Endothelial cell of hepatic sinusoid (primary cell): Measurements from ENCODE around the gene CLNK.

ENCODE experiments used
- in situ Hi-C: cut with HindIII; loops from 2 replicates; pipeline ENCODE4 v1.10.0; 2017; ENCODE audit warnings: low sequenced_read_pairs

The CLNK gene, protein sequence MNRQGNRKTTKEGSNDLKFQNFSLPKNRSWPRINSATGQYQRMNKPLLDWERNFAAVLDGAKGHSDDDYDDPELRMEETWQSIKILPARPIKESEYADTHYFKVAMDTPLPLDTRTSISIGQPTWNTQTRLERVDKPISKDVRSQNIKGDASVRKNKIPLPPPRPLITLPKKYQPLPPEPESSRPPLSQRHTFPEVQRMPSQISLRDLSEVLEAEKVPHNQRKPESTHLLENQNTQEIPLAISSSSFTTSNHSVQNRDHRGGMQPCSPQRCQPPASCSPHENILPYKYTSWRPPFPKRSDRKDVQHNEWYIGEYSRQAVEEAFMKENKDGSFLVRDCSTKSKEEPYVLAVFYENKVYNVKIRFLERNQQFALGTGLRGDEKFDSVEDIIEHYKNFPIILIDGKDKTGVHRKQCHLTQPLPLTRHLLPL

DNA sequence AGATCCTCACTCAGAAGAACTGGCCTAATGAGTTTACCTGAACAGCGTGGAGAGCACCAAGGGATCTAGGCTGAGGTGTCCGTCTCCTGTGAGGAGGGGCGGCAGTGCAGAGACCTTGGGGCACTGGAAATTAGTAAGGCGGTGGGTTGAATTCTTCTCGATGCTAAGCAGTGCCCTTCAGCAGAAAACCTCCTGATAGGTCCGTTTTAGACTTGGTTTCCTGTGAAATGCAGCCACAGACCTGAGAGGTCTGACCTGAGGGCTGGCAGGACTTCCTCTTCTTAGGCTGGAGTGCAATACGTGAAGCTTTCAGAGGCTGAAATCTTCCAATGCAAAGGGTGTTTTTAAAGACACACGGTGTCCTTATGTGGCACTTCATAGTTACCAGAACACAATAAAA, at the start of gene CLNK:
Gene CLNK (minus strand): TSS at position 138 of the 400 bp plus-strand sequence. CDS start 16,899 bp downstream, outside the sequence.
- in situ Hi-C loops, result no loop called here

DNA sequence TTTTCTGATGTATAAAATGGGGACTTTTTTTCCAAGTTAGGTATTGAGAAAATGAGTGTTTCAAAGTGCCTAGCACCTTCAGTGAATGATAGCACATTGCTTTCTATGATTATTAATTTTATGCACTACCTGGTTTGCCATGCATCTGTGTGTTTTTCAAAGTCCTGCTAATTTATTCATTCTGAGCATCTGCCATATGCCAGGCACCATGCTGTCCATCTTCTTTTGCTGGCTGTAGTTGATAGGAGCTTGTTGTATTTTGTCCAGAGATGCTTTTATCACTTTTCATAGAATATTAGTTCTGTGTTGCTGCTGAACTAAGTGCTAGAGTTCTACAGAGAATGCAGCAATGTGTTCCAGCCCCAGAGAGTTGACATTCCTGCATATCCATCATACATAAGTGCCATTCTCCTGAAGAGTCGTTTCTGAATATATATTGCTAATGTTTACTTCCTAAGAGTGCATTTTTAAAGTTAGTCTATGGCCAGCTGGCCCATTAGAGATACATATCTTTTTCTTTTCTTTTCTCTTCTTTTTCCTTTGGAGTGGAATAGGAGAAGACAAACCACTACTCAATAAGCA, 49.0 kb upstream of the CLNK start:
- in situ Hi-C loops, result no loop called here

DNA sequence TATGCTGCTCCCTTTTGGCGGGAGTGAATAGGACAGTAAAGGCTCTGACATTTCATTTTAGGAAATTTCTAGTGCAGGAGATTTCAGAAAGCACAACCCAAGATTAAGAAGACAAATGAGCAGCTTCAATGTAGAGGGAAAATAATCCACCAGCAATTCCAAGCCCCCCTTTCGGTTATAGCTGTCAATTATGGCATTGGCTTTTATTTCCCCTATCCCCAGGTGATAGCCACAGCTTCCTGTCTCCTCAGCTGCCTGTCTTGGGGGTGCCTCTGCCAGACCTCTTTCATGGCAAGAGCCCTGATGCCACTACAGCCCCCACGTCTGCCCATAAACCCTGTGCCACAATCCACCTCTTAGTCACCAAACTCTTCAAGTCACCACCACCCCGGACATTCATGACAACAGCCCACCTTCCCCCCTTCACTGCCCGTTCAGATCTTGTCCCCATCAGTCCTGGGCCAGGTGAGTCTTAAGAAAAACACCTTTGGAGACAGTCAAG, 48.4 kb upstream of the CLNK start:
- in situ Hi-C loops, result no loop called here

DNA sequence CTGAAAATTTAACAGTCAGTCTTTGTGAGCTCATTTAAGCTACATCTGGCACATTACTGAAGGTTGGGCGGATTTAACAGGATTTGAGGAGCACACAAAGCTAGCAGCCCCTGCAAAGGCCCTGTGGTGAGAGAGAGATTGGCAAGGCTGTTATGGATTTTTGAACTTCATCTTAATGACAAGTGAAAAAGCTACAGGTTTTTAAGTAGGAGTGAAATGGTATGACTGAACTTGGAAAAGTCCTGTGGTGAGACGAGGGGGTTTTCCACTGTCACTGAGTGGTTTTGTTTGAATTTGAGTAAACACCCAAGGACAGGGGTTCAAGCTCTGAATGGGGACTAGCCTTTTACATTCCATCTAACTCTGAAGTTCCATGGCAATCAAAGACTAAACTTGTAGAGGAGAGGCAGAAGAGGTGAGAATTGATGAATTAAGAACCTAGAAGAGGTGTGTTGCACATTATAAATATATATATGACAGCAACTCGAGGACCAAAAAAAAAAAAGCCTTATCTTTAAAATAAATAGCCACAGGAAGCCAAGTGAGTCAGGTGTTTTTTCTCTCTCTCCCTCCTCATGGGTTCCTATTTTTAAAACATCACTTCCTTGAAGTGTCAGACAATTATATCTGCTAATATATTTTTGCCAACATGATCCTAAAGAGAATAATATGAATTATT, 47.8 kb upstream of the CLNK start:
- in situ Hi-C loops, result no loop called here

DNA sequence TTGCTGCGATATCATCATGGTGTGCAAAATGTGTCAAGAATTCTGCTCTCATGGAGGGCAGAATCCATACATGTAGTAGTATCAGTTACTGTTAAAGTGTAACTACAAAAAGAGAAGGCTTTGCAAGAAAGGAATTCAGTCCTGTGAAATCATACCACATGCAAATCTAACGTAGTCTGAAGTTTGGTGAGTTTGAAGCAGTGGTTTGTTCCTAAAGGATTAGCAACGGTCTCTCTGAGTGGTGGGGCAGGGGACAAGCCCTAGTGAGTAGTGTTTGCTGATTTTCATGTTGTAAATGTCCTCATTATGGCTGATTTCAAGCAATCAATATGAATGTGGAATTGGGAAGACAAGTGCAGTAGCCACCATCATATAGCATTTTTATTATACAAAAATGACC, 47.1 kb upstream of the CLNK start:
- in situ Hi-C loops, result no loop called here

DNA sequence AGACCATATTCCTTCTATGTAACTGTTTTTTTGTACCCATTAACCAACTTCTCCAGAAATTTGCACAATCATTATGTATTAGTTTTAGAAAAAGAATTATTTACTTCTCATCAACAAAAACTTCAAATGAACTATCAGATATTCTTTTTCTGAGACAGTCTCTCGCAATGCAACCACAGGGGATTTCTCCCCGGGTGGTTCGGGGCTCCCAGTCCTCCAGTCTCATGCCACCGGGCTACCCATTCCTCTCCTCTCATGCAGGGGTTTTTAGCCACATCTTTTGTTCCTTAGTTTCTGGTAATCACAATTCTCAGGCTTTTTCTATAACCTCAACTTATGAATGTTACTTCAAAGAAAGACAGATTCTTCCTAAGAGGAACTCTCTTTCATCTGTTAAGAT, 46.6 kb upstream of the CLNK start:
- in situ Hi-C loops, result no loop called here

DNA sequence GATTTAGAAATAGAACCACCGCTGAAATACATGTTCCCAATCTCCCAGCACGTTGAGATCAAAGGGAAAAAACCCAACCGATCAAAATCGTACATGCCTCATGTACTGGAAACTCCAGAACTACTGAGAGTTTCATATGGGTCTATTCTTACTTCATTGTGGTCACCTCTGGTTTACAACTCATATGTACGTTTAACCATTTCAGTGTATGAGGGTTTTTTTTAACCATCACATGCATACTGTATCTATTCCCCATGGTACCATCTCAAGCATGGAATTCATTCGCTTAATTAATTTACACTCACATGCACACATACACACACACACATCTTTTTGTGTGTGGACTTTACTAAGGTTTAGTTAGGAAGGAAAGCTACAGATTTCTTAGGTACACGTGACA, 46.0 kb upstream of the CLNK start:
- in situ Hi-C loops, result no loop called here

DNA sequence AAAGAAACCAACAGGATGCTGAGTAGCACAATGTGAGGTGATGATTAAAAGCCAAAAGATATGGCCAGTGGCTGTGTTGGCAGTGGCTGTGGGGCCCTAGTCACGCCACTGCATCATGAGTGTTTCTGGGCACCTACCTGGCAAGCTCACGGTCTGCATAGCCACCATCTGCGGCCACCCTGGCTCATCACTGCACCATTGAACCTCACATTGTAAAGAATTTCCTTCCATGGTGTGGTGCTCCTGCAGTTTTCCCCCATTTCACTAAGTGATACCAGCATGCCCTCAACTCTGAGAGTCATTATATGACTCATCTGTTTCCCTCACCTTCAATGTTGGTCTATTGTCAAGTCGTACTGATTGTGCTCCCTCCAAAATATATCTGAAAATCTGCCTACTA, 45.5 kb upstream of the CLNK start:
- in situ Hi-C loops, result no loop called here

DNA sequence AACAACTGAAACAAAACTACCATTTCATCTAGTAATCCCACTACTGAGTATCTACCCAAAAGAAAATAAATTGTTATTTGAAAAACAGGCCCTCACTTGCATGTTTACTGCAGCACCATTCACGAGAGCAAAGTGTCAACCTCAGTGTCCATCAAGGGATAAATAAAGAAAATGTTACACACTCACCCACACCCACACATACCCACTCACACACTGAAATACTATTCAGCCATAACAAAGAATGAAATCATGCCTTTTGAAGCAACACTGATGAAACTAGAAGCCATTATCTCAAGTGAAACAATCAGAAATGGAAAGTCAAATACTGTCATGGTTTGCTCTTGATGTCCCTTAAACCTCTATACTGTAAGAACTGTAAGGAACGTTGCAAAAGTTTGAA, 44.8 kb upstream of the CLNK start:
- in situ Hi-C loops, result no loop called here

DNA sequence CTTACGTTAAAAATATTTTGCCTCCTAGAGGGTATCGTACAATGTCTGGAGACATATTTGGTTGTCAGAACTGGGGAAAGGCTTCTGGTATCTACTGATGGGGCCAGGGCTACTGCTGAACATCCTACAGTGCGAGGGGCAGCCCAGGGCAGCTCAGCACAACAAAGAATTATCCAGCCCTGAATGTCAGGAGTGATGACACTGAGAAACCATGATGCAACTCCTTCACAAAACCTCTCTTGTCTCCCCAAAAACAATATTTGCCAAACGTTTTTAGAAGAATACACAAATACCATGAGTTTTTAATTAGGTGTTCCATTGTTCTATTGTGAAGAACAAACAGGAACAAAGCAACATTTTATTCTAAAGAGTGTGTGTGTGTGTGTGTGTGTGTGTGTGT, 43.4 kb upstream of the CLNK start:
- in situ Hi-C loops, result no loop called here

DNA sequence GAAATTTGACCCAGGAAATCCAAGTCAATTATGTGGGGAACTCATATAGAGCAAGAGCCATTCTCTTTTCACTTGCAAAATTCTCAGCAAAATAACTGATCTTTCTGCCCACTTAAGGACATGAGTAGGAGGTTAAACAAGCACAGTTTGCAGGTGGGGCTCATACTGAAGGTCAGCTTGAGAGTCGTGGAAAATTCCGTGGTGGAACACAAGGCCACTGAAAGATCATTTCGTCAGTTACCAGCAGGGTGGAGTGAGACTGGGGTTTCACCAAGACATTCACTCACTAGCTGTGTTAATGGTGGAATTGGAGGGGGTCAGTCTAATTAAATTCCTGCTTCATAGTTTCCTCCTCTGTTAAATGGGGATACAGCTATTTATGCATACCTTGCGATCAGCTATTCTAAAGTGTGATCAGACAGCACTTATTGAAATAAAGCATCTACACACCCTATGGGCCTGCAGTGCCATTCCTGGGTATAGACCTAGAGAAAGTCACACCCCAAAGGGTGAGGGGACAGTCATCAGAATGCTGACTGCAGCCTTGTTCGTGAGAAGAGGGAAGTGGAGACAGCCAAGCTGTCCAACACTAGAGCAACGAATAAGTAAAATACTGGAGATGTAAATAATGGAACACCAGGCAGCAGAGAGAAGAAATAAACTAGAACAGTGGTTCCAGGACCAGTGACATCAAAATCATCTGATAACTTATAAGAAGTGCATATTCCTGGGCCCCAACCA, 42.7 kb upstream of the CLNK start:
- in situ Hi-C loops, result no loop called here

DNA sequence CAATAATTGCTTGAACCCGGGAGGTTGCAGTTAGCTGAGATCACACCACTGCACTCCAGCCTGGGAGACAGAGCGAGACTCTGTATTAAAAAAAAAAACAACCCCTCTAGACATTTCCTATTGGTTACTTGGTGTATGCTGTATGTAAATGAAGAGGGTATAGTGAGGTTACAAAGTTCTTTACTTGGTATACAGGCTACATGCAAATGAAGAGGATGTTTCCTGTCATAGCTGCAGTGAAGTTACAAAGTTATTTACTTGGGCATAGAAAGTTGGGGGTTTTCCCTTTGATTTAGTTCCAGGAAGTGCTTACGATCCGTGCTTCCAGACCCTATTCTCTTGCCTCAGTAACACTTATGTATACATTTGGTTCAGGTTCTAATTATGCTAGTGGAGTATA, 38.4 kb upstream of the CLNK start:
- in situ Hi-C loops, result no loop called here

DNA sequence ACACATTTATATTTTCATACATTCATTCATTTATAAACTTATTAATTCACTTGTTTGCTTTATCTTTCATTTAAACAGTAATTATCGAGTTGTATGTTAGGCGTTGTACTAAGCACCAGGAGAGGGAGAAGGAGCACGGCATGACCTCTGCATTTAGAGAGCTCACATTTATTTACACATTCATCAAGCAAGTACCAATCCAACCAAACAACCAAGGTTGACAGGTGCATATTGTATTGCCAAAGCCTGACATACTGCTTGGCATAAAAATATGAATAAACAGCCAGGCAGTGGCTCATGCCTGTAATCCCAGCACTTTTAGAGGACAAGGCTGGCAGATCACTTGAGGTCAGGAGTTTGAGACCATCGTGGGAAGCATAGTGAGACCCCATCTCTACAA, 37.0 kb upstream of the CLNK start:
- in situ Hi-C loops, result no loop called here

DNA sequence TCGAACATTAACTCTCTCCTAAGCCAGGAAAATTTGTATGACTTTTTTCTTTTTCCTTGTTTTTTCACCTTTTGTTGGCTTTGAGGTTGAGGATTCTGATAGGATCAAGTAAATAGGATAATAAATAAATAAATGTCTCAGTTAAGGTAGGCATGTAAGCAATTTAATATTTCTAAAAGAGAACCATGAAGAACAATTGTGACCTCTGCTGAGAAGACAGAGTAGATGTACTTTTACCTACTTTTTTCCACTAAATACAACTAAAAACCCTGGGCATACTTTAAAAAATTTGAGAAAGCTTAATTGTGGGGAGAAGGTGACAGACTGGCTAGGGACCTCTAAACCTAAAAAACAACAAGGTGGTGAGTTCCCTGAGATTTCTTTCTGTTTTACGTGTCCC, 31.6 kb upstream of the CLNK start:
- in situ Hi-C loops, result no loop called here

DNA sequence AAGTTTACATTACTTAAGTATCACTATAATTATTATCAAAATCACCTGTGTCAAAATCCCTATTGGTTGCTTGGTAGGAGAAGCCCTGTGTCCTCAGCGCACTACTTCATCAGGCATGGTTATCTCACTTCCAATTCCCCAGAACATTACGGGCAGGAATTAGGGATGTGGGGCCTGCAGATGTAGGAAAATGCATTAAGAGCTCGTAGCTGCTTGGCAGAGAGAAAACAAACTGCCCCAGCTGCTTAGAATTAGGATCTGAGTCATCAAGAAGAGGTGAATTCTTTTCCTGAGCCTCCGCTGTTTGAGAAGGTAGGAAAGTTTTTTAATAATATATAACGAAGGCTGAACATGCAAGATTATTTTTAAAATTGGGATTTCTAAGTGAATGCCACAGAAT, 31.1 kb upstream of the CLNK start:
- in situ Hi-C loops, result no loop called here

DNA sequence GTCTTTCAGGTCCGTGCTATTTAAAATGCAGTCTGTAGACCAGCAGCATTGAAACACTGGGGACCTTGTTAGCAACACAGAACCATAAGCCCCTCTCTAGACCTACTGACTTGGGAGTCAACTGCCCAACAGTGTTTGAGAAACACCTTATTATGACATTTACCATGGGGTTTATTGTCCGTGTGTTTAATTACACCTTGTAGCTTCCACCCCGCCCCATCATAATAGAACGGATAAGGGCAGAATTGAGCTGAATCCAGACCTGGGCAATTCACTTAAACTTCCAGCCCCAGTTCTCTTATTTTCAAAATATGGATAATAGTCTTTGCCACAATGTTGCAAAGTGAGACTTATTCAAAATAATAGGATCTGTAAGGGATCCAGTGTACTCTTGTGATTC, 30.6 kb upstream of the CLNK start:
- in situ Hi-C loops, result no loop called here

DNA sequence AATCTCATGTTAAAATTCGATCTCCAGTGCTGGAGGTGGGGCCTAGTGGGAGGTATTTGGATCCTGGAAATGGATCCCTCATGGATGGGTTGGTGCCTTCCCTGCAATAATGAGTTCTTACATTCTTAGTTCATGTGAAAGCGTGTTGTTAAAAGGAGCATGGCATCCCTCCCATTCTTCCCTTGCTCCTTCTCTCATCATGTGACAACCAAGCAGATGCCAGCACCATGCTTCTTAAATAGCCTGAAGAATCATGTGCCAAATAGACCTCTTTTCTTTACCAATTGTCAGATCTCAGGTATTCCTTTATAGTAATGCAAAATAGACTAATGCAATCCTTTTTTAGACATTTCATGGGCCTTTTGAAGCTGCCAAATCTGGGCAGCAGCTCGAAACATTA, 29.0 kb upstream of the CLNK start:
- in situ Hi-C loops, result no loop called here

DNA sequence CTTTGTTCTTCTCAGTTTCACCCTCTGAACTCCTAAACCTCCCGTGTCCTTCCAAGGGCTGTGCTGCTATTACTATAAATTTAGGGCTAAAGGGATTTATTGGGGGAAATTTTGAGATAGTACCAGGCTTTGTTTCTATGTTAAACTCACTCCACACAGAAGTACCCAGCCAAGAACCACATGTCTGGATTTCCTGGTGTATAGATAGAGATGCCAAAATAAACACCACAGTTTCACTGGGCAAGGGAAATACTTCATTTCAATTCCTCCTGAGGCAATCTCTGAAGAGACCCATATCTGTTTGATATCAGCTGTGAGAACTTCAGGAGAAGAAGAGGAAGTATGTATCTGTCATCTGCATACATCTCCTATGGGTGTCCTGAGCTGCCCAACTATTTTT, 21.7 kb upstream of the CLNK start:
- in situ Hi-C loops, result no loop called here

DNA sequence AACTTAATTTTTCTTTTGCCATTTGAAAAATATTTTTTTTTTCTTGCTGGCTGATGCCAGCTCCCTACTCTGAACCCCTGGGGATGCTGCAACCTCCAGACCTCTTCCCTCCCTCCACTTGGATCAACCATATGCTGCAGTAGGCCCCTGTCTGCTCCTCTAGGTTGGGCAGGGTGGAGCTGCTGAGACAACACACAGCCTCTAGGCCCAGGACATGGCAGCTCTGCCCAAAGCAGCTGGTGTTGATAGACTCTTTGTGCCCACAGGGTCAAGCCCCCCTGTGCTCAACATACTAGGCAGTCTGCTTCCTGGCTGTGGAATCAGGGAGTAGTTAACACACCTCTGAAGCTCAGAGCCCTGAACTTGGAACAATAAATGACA, 19.9 kb upstream of the CLNK start:
- in situ Hi-C loops, result no loop called here

DNA sequence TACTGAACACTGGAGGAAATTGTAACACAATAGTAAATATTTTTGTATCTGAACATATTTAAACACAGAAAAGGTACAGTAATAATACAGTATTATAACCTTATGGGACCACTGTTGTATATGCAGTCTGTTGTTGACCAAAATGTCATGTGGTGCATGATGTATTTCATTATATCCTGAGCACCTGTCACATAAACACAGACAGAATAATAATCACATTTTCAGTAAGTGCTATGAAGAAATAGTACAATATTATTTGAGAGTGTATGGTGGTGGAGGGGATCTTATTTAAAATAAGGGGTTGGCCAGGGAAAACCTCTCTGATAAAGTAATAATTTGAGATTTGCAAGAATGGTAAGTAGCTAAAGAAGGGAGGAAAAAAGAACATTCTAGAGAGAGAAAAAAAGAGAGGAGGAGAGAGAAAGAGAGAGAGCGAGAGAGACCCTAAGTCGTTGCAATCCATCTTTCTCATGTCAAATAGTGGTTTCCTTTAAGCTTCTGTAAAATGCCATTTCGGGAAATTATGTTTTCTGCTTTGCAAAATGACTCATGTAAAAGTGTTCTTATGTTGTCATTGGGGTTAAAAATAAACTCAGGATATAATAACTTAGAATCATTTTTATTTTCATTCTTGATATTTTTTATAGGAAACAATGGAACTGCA, 19.3 kb upstream of the CLNK start:
- in situ Hi-C loops, result no loop called here

DNA sequence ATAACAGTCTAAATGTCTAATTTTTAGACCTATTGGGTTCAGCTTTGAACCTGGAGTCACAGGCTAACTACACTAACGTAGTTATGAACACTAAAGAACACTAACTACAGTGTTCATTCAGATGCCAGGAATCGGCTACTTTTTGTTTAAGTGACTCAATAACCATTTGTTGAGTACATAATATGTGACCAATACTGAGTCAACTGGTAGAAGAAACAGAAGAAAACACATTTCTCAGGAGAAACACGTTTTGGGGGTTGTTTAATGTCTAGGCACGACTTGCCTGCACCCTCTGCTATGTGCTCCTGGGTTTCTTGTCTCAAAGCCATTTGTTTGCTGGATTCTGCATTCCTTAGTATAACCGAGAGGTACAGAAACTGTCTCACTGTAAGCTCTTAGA, 18.6 kb upstream of the CLNK start:
- in situ Hi-C loops, result no loop called here
